GM20000 (cell line): ENCODE results near the gene SDK2.

Source experiments
- DNase-seq: peaks from one replicate; pipeline ENCODE4 v3.0.0; 2012; ENCODE audit warnings: low spot score
- TF ChIP-seq, protein P1 (sequence below): IDR thresholded peaks from 2 replicates; pipeline ENCODE4 v1.5.1; 2012; ENCODE audit warnings: mild to moderate bottlenecking, control low read depth; ENCODE audit errors: extremely low read depth, missing control alignments

SDK2 gene

DNA sequence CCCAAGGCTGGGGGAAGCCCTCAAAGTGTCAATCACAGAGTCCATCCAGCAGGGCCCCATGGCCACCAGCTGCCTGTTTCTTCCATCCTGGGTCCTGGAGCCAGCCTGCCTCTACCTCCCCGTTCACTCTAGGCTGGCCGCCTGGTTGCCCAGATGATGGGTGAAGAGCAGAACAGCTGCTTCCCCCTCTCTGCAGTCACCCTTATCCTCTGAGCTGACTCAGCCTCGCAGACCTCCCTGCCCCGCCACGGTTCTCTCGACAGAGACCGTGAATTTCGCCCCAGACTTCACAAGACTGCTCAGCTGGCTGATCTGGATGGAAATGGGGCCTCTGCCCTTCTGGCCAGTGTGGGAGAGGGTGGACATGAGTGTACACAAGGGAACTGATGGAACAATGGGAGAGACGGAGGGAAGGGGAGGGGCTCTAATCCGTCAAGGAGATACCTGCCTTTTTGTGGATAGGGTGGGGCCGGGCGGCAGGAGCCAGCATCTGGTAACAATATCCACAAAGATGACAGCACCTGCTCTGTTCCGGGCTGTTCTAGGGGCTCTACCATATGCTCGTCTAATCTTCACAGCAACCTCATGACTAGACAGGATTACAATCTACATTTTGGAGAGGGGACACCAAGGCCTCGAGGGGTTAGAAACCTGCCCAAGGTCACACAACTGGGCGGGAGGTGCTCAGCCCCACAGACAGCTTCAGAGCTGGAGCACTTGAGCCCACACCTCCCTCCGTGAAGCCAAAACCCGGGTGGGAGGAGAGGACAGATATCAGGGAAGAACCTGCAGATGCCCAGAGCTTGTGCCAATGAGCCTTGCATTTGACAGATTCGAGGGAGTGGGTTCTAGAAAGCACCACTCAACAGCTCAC lies 136.0 kb downstream of the SDK2 start:
- TF ChIP-seq, protein P1, sequence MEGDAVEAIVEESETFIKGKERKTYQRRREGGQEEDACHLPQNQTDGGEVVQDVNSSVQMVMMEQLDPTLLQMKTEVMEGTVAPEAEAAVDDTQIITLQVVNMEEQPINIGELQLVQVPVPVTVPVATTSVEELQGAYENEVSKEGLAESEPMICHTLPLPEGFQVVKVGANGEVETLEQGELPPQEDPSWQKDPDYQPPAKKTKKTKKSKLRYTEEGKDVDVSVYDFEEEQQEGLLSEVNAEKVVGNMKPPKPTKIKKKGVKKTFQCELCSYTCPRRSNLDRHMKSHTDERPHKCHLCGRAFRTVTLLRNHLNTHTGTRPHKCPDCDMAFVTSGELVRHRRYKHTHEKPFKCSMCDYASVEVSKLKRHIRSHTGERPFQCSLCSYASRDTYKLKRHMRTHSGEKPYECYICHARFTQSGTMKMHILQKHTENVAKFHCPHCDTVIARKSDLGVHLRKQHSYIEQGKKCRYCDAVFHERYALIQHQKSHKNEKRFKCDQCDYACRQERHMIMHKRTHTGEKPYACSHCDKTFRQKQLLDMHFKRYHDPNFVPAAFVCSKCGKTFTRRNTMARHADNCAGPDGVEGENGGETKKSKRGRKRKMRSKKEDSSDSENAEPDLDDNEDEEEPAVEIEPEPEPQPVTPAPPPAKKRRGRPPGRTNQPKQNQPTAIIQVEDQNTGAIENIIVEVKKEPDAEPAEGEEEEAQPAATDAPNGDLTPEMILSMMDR = no peak
- DNase-seq = no peak

- TF ChIP-seq, protein P1 = no peak
- no peak for DNase-seq
These were observed 137.5 kb downstream of the SDK2 start for GRCh38 chr17:73506470-73507435.

- DNase-seq = no peak
These were observed 140.7 kb downstream of the SDK2 start for GRCh38 chr17:73503560-73503959.

GRCh38 chr17:73500414-73500999 lies 143.7 kb downstream of the SDK2 start:
- DNase-seq = no peak
- TF ChIP-seq, protein P1 = no peak

More at GRCh38 chr17:73503560-73503959, 140.7 kb downstream of the SDK2 start:
- TF ChIP-seq, protein P1 = no peak

- TF ChIP-seq, protein P1 = no peak
- DNase-seq = no peak
These were observed 145.2 kb downstream of the SDK2 start for GRCh38 chr17:73498886-73499554.

- TF ChIP-seq, protein P1 = no peak
- no peak for DNase-seq
These were observed 146.1 kb downstream of the SDK2 start for GRCh38 chr17:73498176-73498575.
